Heart left ventricle (tissue), 16 donors: ENCODE results near the gene ASAP2. TPM values are rescaled to one million over a fixed set of nuclear protein-coding genes. Genes with fewer than 3 reads are reported as not detected.

ENCODE experiments used
- ATAC-seq, 4 donors: fragments of 200-7000 bp; cut with Tn5 transposase; one replicate each; pipeline ENCODE4 v1.9.1; 2020 to 2022; ENCODE audit warnings: moderate library complexity in 4 of 4, mild to moderate bottlenecking in 3 of 4, moderate number of reproducible peaks in 1 of 4
- DNase-seq, 5 donors: peaks; one replicate each; pipeline ENCODE4 v3.0.0-alpha.2; 2020
- H3K27ac ChIP-seq, 12 donors: fragments of 200-600 bp; sonication (generic) in 4 of 12; one replicate each; pipeline versions ENCODE4 v1.5.0 to v1.8.0; 2016 to 2022; ENCODE audit warnings: mild to moderate bottlenecking in 2 of 12
- H3K27me3 ChIP-seq, 9 donors: fragments of 200-600 bp; sonication (generic) in 2 of 9; one replicate each; pipeline versions ENCODE4 v1.5.1 to v1.8.0; 2016 to 2022; ENCODE audit warnings: mild to moderate bottlenecking in 3 of 9
- H3K36me3 ChIP-seq, 9 donors: fragments of 200-600 bp; sonication (generic) in 2 of 9; one replicate each; pipeline versions ENCODE4 v1.5.0 to v1.8.0; 2018 to 2022; ENCODE audit warnings: mild to moderate bottlenecking in 2 of 9
- H3K4me1 ChIP-seq, 12 donors: fragments of 200-600 bp; sonication (generic) in 4 of 12; one replicate each; pipeline versions ENCODE4 v1.5.0 to v1.8.0; 2016 to 2022; ENCODE audit warnings: mild to moderate bottlenecking in 3 of 12
- H3K4me3 ChIP-seq, 12 donors: fragments of 200-600 bp; sonication (generic) in 4 of 12; one replicate each; pipeline versions ENCODE4 v1.5.0 to v1.8.0; 2017 to 2022; ENCODE audit warnings: mild to moderate bottlenecking in 9 of 12, moderate library complexity in 4 of 12
- H3K9me3 ChIP-seq, 12 donors: fragments of 200-600 bp; sonication (generic) in 4 of 12; one replicate each; pipeline versions ENCODE4 v1.5.0 to v1.8.0; 2016 to 2022; ENCODE audit warnings: mild to moderate bottlenecking in 1 of 12
- POLR2A ChIP-seq, 2 donors: fragments of 450-650 bp; IDR thresholded peaks; one replicate each; pipeline ENCODE4 v1.6.1; 2017; ENCODE audit warnings: antibody characterized with exemption in 2 of 2, mild to moderate bottlenecking in 2 of 2, moderate library complexity in 2 of 2
- WGBS, 4 donors: extraction: QIAGEN DNeasy Blood & Tissue Kit in 2 of 4; methylation state at CpG; one replicate each; pipeline versions ENCODE4 v1.1.5 to v1.1.7; 2013 to 2018; 5-methylcytosine and 5-hydroxymethylcytosine counted together
- intact Hi-C, 10 donors: fragments of 100-400 bp; cut with DNase I; formaldehyde crosslinking; loops; one replicate each; pipeline versions ENCODE4 v1.11.1 to v1.14.2; 2022
- polyA plus RNA-seq, 2 donors: library from polyadenylated mRNA; stranded (reverse); fragments of 200-250 nt; gene quantifications; one replicate each; pipeline ENCODE4 v1.2.3, GENCODE V29; 2013
- total RNA-seq, 9 donors: library from RNA; depleted of rRNA in 2 of 9; stranded (reverse); fragments of >200 nt in 2 of 9; fragmentation: NEBNext Ultra II Directional in 3 of 9; extraction: Animal tissue kit (Norgen Biotek cat#: 25700) in 3 of 9; gene quantifications; one replicate each; pipeline versions ENCODE4 v1.1.0 to v1.2.4, GENCODE V29; 2016 to 2023
- TF ChIP-seq, protein P1 (sequence below), 12 donors: fragments of 200-600 bp; sonication (generic) in 4 of 12; IDR thresholded peaks; one replicate each; pipeline versions ENCODE4 v1.5.0 to v1.8.0; 2018 to 2022; ENCODE audit warnings: antibody characterized with exemption in 12 of 12, mild to moderate bottlenecking in 5 of 12
- donor health status: ischemic (EF 13 %, LVEDD 7.1; RV severe dilation, severe dysfunction).
- donor health status: healthy with polysubstance abuse.
- donor health status: DM: no; HTN: yes; CAD: no.
- donor health status: DM: no; HTN: no; CAD: no.
- donor health status: ischemic (EF 25% LVEDD 6.9; RV normal size, moderate dysfunction).
- donor health status: ischemic (EF 25% LVEDD 5.7; RV mildly dilated, moderate dysfunction).
- donor health status: healthy.
- donor health status: DM: yes; HTN: yes; CAD: no.
- donor health status: ischemic (EF 35%, LVEDD 5.7; RV mildly dilated, moderate dysfunction).
- donor health status: nonischemic (EF 11% LVEDD 7.7; RV severe dilation, severe dysfunction).
- donor health status: DM: yes; HTN: yes; CAD: no.
- donor health status: PGD.
- donor health status: ischemic (EF 29% LVEDD 5.4; RV normal size, mild dysfunction).
- donor health status: nonischemic (EF 23%, LVEDD 6.1; RV moderate dilation, normal function).

The ASAP2 gene
- total and polyA plus RNA-seq, 11 donors = 6.7 to 17.0 (median 11.9) TPM

DNA sequence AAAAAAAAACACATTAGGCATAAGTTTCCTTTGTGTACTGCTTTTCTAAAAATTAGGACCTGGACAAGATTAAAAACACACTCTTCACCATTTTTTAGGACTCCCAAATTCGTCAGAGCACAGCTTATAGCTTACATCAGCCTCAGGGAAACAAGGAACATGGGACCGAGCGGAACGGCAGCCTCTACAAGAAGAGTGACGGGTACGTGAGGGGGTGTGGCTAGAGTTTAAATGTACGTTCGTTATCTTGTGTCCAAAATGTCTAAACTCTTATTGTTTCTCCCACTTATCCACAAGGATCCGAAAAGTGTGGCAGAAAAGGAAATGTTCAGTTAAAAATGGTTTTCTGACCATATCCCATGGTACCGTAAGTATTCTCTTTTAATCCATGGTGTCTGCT is 137.8 kb downstream of the ASAP2 start:
- no peaks in the 10 kb centered on the region for H3K27me3 ChIP-seq
- no peak overlapping the region for H3K4me3 ChIP-seq
- H3K9me3 ChIP-seq = no peaks in the 10 kb centered on the region
- H3K4me1 ChIP-seq = peaks cover 0 to 28% (median 13%) of the 10 kb centered on the region in 12 donors
- 93 to 96% (median 95%) methylated on average over 10 of the region's 10 CpGs for WGBS, 4 donors
- H3K27ac ChIP-seq = no peak overlapping the region
- TF ChIP-seq POLR2A (IDR thresholded peaks at IDR 0.05) = no peak
- TF ChIP-seq, protein P1, sequence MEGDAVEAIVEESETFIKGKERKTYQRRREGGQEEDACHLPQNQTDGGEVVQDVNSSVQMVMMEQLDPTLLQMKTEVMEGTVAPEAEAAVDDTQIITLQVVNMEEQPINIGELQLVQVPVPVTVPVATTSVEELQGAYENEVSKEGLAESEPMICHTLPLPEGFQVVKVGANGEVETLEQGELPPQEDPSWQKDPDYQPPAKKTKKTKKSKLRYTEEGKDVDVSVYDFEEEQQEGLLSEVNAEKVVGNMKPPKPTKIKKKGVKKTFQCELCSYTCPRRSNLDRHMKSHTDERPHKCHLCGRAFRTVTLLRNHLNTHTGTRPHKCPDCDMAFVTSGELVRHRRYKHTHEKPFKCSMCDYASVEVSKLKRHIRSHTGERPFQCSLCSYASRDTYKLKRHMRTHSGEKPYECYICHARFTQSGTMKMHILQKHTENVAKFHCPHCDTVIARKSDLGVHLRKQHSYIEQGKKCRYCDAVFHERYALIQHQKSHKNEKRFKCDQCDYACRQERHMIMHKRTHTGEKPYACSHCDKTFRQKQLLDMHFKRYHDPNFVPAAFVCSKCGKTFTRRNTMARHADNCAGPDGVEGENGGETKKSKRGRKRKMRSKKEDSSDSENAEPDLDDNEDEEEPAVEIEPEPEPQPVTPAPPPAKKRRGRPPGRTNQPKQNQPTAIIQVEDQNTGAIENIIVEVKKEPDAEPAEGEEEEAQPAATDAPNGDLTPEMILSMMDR (IDR thresholded peaks at IDR 0.05) = no peak
- DNase-seq (no peak), ATAC-seq (no peak)
- H3K36me3 ChIP-seq = peaks cover 0 to 72% (median 22%) of the 10 kb centered on the region in 9 donors
- intact Hi-C loops = no loop called here

GRCh38 chr2:9345343-9345742 is 138.7 kb downstream of the ASAP2 start:
- Histone ChIP-seq H3K4me1 (peaks cover 0 to 28% (median 13%) of the 10 kb centered on the region in 12 donors), H3K27me3 (no peaks in the 10 kb centered on the region), H3K27ac (no peak overlapping the region), H3K9me3 (no peaks in the 10 kb centered on the region), H3K36me3 (peaks cover 0 to 73% (median 22%) of the 10 kb centered on the region in 9 donors), H3K4me3 (no peak overlapping the region)
- TF ChIP-seq, protein P1 (IDR thresholded peaks at IDR 0.05) = no peak
- no peak for TF ChIP-seq POLR2A (IDR thresholded peaks at IDR 0.05)
- ATAC-seq (no peak), DNase-seq (no peak)
- 88 to 91% (median 90%) methylated on average over 7 of the region's 7 CpGs for WGBS, 4 donors
- intact Hi-C loops = no loop called here

- peak overlapping the region in 2 of 12 donors; percentile 4 to 62 for H3K27ac ChIP-seq
- TF ChIP-seq, protein P1 (IDR thresholded peaks at IDR 0.05) = no peak
- no peak for TF ChIP-seq POLR2A (IDR thresholded peaks at IDR 0.05)
- 90 to 96% (median 95%) methylated on average over 8 to 10 of the region's 10 CpGs for WGBS, 4 donors
- peaks cover 0 to 75% (median 29%) of the 10 kb centered on the region in 9 donors for H3K36me3 ChIP-seq
- H3K4me1 ChIP-seq = peaks cover 0 to 28% (median 13%) of the 10 kb centered on the region in 12 donors
- H3K9me3 ChIP-seq = no peaks in the 10 kb centered on the region
- ATAC-seq = no peak
- H3K4me3 ChIP-seq = no peak overlapping the region
- intact Hi-C loops = no loop called here
- H3K27me3 ChIP-seq = no peaks in the 10 kb centered on the region
- DNase-seq = no peak
Observed at GRCh38 chr2:9345997-9346396, 139.4 kb downstream of the ASAP2 start.

DNA sequence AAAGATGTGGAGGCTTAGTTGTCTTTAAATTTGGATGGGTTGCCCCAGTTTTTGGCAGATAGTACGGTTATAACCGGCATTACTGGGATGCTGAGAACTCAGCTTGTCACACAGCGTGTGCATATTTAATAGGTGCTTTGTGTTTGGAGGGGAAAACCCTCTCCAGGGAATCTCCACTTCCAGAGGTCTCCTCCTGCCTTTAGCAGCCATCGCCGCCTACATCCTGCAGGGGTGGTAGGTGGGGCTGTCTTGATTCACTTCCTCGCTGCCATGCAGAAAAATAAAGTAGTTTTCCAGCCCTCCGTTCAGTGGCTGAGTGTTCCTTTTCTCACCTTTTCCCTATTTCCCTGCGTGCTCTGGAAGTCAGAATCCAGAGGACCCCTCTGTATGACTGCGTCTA is 140.3 kb downstream of the ASAP2 start:
- Histone ChIP-seq H3K9me3 (no peaks in the 10 kb centered on the region), H3K27me3 (no peaks in the 10 kb centered on the region), H3K36me3 (peaks cover 0 to 75% (median 34%) of the 10 kb centered on the region in 9 donors), H3K4me3 (peak overlapping the region in 1 of 12 donors; percentile 3), H3K4me1 (peaks cover 0 to 28% (median 13%) of the 10 kb centered on the region in 12 donors), H3K27ac (peak overlapping the region in 11 of 12 donors; percentile 12 to 72 (median 56))
- WGBS, 4 donors = 58 to 80% (median 70%) methylated on average over 9 of the region's 9 CpGs
- ATAC-seq (peak in 1 of 4 donors; percentile 19), DNase-seq (no peak)
- TF ChIP-seq, protein P1 (IDR thresholded peaks at IDR 0.05) = no peak
- TF ChIP-seq POLR2A (IDR thresholded peaks at IDR 0.05) = no peak
- intact Hi-C loops = no loop called here
